ENCODE measurements around the gene MPIG6B.

Gene MPIG6B

GRCh38 chr6:31723245-31723979 lies at the start of gene MPIG6B:
Gene MPIG6B (plus strand): TSS chr6:31723373. CDS start chr6:31723384, 11 bp downstream.
- no peak for DNase-seq (ENCODE audit: low read depth in 2 of 2)

- no peak for DNase-seq (ENCODE audit: low read depth in 2 of 2)
Measured at GRCh38 chr6:31676322-31676903, 46.8 kb upstream of the MPIG6B start.

- DNase-seq (ENCODE audit: low read depth in 2 of 2) = no peak
Measured at GRCh38 chr6:31676904-31677303, 46.3 kb upstream of the MPIG6B start.

- DNase-seq (ENCODE audit: low read depth in 2 of 2) = no peak
Measured at GRCh38 chr6:31677955-31678354, 45.2 kb upstream of the MPIG6B start.

GRCh38 chr6:31680226-31681134 lies 42.7 kb upstream of the MPIG6B start, which contains the start of gene LY6G5C:
Gene LY6G5C (minus strand): TSS chr6:31681067. CDS start chr6:31680373, 694 bp downstream.
- DNase-seq (ENCODE audit: low read depth in 2 of 2) = peak; percentile 52 to 54

GRCh38 chr6:31681135-31681671 lies 42.0 kb upstream of the MPIG6B start:
- DNase-seq (ENCODE audit: low read depth in 2 of 2) = no peak

GRCh38 chr6:31683591-31683990 lies 39.6 kb upstream of the MPIG6B start:
- no peak for DNase-seq (ENCODE audit: low read depth in 2 of 2)

GRCh38 chr6:31686483-31686882 lies 36.7 kb upstream of the MPIG6B start:
- no peak for DNase-seq (ENCODE audit: low read depth in 2 of 2)

- DNase-seq (ENCODE audit: low read depth in 2 of 2) = no peak
Measured at GRCh38 chr6:31687321-31687720, 35.9 kb upstream of the MPIG6B start.

- no peak for DNase-seq (ENCODE audit: low read depth in 2 of 2)
Measured at GRCh38 chr6:31687860-31688693, 35.1 kb upstream of the MPIG6B start.

GRCh38 chr6:31689249-31690110 lies 33.7 kb upstream of the MPIG6B start:
- DNase-seq (ENCODE audit: low read depth in 2 of 2) = no peak

- DNase-seq (ENCODE audit: low read depth in 2 of 2) = no peak
Measured at GRCh38 chr6:31690231-31691077, 32.7 kb upstream of the MPIG6B start.

GRCh38 chr6:31691078-31691463 lies 32.1 kb upstream of the MPIG6B start:
- DNase-seq (ENCODE audit: low read depth in 2 of 2) = no peak

GRCh38 chr6:31691564-31692108 lies 31.5 kb upstream of the MPIG6B start:
- DNase-seq (ENCODE audit: low read depth in 2 of 2) = no peak

- DNase-seq (ENCODE audit: low read depth in 2 of 2) = no peak
Measured at GRCh38 chr6:31692353-31692752, 30.8 kb upstream of the MPIG6B start.

- no peak for DNase-seq (ENCODE audit: low read depth in 2 of 2)
Measured at GRCh38 chr6:31692886-31693285, 30.3 kb upstream of the MPIG6B start.

- DNase-seq (ENCODE audit: low read depth in 2 of 2) = no peak
Measured at GRCh38 chr6:31693535-31693934, 29.6 kb upstream of the MPIG6B start.

GRCh38 chr6:31697555-31697954 lies 25.6 kb upstream of the MPIG6B start:
- no peak for DNase-seq (ENCODE audit: low read depth in 2 of 2)

All from fibroblast of skin of left biceps (primary cell).